ENCODE results near the gene GRB7. TPM values are rescaled to one million over a fixed set of nuclear protein-coding genes. Genes with fewer than 3 reads are reported as not detected.

Gene GRB7
- total and polyA plus RNA-seq, 8 donors, result 12.4 to 34.2 (median 28.2) TPM

GRCh38 chr17:39742856-39743436, 5.2 kb downstream of the GRB7 start:
- no peak for DNase-seq
- intact Hi-C loops (cut with DNase I), result no loop called here

GRCh38 chr17:39744075-39744835, 6.5 kb downstream of the GRB7 start:
- Histone ChIP-seq H3K27ac (no peak overlapping the region), H3K4me3 (no peak overlapping the region), H3K36me3 (peaks cover 0 to 7% of the 10 kb centered on the region in 2 donors), H3K27me3 (peaks cover 6 to 54% of the 10 kb centered on the region in 2 donors), H3K4me1 (peaks cover 0 to 19% of the 10 kb centered on the region in 2 donors), H3K9me3 (no peaks in the 10 kb centered on the region)
- intact Hi-C loops (cut with DNase I), result no loop called here
- DNase-seq (no peak), ATAC-seq (no peak)
- TF ChIP-seq CTCF (IDR thresholded peaks at IDR 0.05), result no peak

More at GRCh38 chr17:39742856-39743436, 5.2 kb downstream of the GRB7 start:
- TF ChIP-seq CTCF (IDR thresholded peaks at IDR 0.05), result no peak
- no peaks in the 10 kb centered on the region for H3K9me3 ChIP-seq
- ATAC-seq, result no peak
- no peak overlapping the region for H3K27ac ChIP-seq
- peaks cover 10 to 67% of the 10 kb centered on the region in 2 donors for H3K27me3 ChIP-seq
- peaks cover 0 to 7% of the 10 kb centered on the region in 2 donors for H3K36me3 ChIP-seq
- H3K4me3 ChIP-seq, result no peak overlapping the region
- H3K4me1 ChIP-seq, result peaks cover 0 to 33% of the 10 kb centered on the region in 2 donors

GRCh38 chr17:39744836-39745215, 7.1 kb downstream of the GRB7 start:
- TF ChIP-seq CTCF (IDR thresholded peaks at IDR 0.05), result no peak
- ATAC-seq, result no peak
- Histone ChIP-seq H3K9me3 (no peaks in the 10 kb centered on the region), H3K4me3 (no peak overlapping the region), H3K4me1 (peaks cover 0 to 14% of the 10 kb centered on the region in 2 donors), H3K27ac (no peak overlapping the region), H3K27me3 (peaks cover 4 to 48% of the 10 kb centered on the region in 2 donors), H3K36me3 (peaks cover 0 to 7% of the 10 kb centered on the region in 2 donors)
- intact Hi-C loops (cut with DNase I), result no loop called here
- peak in 1 of 4 donors; percentile 15 for DNase-seq

- ATAC-seq, result no peak
These were observed 7.8 kb downstream of the GRB7 start for GRCh38 chr17:39745335-39746144.

More at GRCh38 chr17:39745335-39746144, 7.8 kb downstream of the GRB7 start:
- no peak for TF ChIP-seq CTCF (IDR thresholded peaks at IDR 0.05)
- Histone ChIP-seq H3K27ac (no peak overlapping the region), H3K36me3 (peaks cover 0 to 7% of the 10 kb centered on the region in 2 donors), H3K4me1 (peaks cover 0 to 8% of the 10 kb centered on the region in 2 donors), H3K27me3 (peaks cover 0 to 41% of the 10 kb centered on the region in 2 donors), H3K9me3 (no peaks in the 10 kb centered on the region), H3K4me3 (no peak overlapping the region)
- intact Hi-C loops (cut with DNase I), result no loop called here
- peak in 1 of 4 donors; percentile 24 for DNase-seq
